Measurements from ENCODE around the gene CCDC177.

The CCDC177 gene

DNA sequence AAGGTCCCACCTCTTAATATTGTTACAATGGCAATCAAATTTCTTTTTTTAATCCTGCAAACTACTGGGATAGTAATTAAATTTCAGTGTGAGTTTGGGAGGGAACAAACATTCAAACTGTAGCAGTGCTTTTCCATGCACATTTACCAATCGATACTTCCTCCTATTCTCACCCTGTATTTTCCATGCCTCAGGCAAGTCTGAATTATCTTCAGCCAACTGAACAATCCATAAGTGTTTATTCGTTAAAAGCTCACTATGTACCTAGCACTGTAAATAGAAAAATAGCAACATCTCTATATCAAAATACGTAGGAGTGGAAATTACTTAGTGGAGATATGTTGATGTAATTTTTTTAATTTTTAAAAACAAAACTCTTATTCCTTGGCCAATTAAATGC, 43.5 kb downstream of the CCDC177 start:
- no peak for DNase-seq (ENCODE audit: low read depth in 3 of 3, low spot score in 1 of 3)

DNA sequence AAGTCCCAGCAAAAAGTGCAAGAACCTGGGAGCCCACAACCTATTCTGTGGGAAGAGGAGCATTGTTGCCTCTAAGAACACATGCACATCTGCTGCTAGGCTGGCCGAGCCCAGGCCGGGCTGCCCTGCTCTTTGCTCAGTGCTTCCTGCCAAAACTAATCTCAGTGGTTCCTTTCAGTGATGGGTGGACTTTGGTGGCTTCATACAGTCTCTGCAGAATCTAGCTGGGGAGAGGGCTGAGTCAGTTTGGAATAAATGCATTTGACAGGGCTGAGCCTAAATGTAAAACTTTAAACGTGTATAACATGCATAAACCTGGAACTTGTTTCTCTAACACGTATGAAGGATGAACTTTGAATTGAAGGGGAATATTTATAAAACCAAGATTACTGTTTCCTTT, 44.6 kb downstream of the CCDC177 start:
- no peak for DNase-seq (ENCODE audit: low read depth in 3 of 3, low spot score in 1 of 3)

DNA sequence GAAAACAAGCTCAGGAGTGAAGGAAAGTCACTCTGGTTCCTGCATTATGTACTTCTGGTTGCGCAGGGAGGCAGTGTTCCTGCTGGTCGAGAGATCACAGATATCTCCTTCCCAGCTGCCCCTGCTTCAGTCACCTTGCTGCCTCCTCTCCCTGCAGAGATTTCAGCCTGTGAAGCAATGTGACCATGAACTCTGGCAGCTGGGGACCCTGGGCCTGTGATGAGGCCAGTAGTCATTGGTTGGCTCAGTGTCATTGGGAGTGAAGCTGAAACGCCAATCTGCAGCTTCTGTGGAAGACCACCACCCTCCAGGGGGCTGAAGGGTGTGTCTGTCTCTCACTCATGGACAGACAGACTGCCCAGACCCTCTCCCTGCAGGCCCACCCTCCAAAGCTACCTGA, 45.1 kb downstream of the CCDC177 start:
- no peak for DNase-seq (ENCODE audit: low read depth in 3 of 3, low spot score in 1 of 3)

DNA sequence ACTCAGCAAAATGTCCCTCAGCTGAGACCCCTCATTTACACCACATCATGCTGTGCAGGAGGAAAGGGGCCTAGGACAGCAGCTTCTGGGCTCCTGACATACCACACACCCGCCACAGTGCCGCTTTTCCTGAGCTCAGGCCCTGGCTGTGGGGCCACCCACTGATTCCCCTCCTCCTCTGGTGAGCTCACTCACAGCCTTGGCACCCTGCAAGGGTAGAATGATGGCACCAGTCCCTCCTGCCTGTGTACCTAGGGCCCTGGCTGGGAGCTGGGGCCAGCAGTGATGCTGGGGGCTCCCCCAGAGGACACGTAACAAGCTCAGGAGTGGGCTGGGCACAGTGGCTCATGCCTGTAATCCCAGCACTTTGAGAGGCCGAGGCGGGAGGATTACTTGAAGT, 45.7 kb downstream of the CCDC177 start:
- DNase-seq (ENCODE audit: low read depth in 3 of 3, low spot score in 1 of 3), result no peak

DNA sequence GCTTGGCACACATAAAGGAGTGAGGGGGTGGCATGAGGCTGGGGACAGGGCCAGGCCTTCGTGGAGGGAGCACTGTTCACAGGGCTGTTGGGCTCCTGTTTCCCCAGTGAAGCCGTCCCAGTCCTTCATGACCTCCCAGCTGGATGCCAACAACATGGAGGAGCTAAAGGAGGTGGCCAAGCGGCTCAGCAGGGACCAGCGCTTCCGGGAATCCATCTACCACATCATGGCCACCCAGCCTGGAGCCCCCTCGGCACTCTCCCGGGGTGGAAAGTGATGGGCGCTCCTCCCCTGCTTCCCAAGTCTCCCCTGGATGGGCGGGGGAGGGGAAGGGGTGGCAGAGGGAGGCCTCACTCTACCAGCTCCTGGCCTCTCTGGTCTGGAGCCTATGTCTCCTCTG, 46.5 kb downstream of the CCDC177 start:
- no peak for DNase-seq (ENCODE audit: low read depth in 3 of 3, low spot score in 1 of 3)

DNA sequence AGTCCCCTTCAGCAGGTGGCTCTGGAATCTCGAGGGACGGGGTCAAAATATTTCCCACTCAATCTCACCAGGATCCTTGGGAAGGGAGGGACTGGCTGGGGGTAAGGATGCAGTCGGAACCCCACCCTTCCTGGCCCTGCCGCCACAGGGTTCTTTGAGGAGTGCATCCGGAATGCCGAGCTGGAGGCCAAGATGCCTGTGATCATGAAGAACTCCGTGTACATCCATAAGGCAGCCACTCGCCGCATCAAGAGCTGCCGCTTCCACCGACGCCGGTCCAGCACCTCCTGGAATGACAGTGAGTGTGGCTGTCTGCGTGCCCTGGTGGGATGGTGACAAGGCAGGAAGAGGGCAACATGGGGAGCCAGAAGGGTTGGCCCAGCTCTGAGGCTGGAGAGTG, 47.0 kb downstream of the CCDC177 start:
- no peak for DNase-seq (ENCODE audit: low read depth in 3 of 3, low spot score in 1 of 3)

DNA sequence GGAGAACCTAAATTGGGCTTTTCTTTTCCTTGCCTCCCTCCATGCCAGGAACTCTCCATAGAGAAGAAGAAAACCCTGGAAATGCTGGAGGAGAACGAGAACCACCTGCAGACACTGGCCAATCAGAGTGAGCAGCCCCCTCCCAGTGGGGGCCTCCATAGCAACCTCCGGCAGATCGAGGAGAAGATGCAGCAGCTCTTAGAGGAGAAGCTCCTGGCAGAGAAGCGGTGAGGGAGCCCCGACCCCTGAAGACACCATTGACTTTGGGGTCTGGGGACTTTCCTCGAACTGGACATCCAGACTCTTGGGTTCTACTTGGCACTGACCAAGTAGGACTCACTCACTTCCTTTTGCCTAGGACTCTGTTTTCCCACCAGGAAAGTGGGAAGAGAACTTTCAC, 48.8 kb downstream of the CCDC177 start:
- DNase-seq (ENCODE audit: low read depth in 3 of 3, low spot score in 1 of 3), result no peak

DNA sequence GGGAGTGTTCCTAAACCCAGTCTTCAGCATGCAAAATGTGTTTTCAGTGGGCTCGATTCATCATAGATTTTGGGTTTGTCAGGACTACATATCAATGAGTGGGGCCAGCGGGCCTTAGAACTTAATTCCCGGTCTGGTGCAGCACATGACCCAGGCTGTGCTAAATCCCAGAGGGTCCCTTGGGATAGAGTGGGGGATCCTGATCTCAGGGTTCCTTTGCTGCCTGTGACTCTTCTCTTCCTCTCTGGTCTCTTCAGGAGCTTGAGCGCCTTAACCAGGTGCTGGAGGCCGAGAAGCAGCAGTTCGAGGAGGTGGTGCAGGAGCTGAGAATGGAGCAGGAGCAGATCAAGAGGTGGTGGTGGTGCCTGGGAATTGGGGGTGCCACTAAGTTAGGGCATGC, 52.6 kb downstream of the CCDC177 start:
- DNase-seq (ENCODE audit: low read depth in 3 of 3, low spot score in 1 of 3), result no peak

Measured in stimulated activated CD4-positive, alpha-beta T cell treated with anti-CD3 and anti-CD28 coated beads, TNF-alpha, amount 100 ng/mL, for 1 hour (primary cell).